ENCODE data around the gene HORMAD1.
"Not testable (repeated sequence)": the region's sequence is repeated elsewhere in the genome, so short reads cannot be mapped to it uniquely, and the experiment has no call there.

Gene HORMAD1

GRCh38 chr1:150749720-150750311, 29.1 kb upstream of the HORMAD1 start:
- H3K4me1 ChIP-seq (ENCODE audit: control insufficient read depth, insufficient read depth, low read length): no peaks in the 10 kb centered on the region
- DNase-seq (ENCODE audit: low read depth): no peak
- no peak overlapping the region for H3K9ac ChIP-seq (ENCODE audit: low read length)
- no peaks in the 10 kb centered on the region for H3K9me3 ChIP-seq (ENCODE audit: control insufficient read depth, low read length)
- no peaks in the 10 kb centered on the region for H3K27me3 ChIP-seq (replicated peaks; ENCODE audit: control insufficient read depth, insufficient read depth, low read length)
- H3K4me3 ChIP-seq (ENCODE audit: low read length): no peak overlapping the region
- H3K36me3 ChIP-seq (ENCODE audit: control insufficient read depth, insufficient read depth, low read length, severe bottlenecking): no peaks in the 10 kb centered on the region

- Histone ChIP-seq H3K36me3 (ENCODE audit: control insufficient read depth, insufficient read depth, low read length, severe bottlenecking) (no peaks in the 10 kb centered on the region), H3K9ac (ENCODE audit: low read length) (no peak overlapping the region), H3K4me3 (ENCODE audit: low read length) (no peak overlapping the region), H3K27me3 (replicated peaks; ENCODE audit: control insufficient read depth, insufficient read depth, low read length) (no peaks in the 10 kb centered on the region), H3K4me1 (ENCODE audit: control insufficient read depth, insufficient read depth, low read length) (no peaks in the 10 kb centered on the region), H3K9me3 (ENCODE audit: control insufficient read depth, low read length) (no peaks in the 10 kb centered on the region)
- DNase-seq (ENCODE audit: low read depth): no peak
Measured at GRCh38 chr1:150748878-150749719, 28.4 kb upstream of the HORMAD1 start.

GRCh38 chr1:150730130-150730721, 9.5 kb upstream of the HORMAD1 start:
- H3K4me3 ChIP-seq (ENCODE audit: low read length): no peak overlapping the region
- no peaks in the 10 kb centered on the region for H3K36me3 ChIP-seq (ENCODE audit: control insufficient read depth, insufficient read depth, low read length, severe bottlenecking)
- no peaks in the 10 kb centered on the region for H3K4me1 ChIP-seq (ENCODE audit: control insufficient read depth, insufficient read depth, low read length)
- H3K9ac ChIP-seq (ENCODE audit: low read length): no peak overlapping the region
- no peaks in the 10 kb centered on the region for H3K27me3 ChIP-seq (replicated peaks; ENCODE audit: control insufficient read depth, insufficient read depth, low read length)
- DNase-seq (ENCODE audit: low read depth): no peak
- no peaks in the 10 kb centered on the region for H3K9me3 ChIP-seq (ENCODE audit: control insufficient read depth, low read length)

- Histone ChIP-seq H3K9ac (ENCODE audit: low read length) (no peak overlapping the region), H3K36me3 (ENCODE audit: control insufficient read depth, insufficient read depth, low read length, severe bottlenecking) (no peaks in the 10 kb centered on the region), H3K27me3 (replicated peaks; ENCODE audit: control insufficient read depth, insufficient read depth, low read length) (no peaks in the 10 kb centered on the region), H3K4me3 (ENCODE audit: low read length) (no peak overlapping the region), H3K4me1 (ENCODE audit: control insufficient read depth, insufficient read depth, low read length) (no peaks in the 10 kb centered on the region), H3K9me3 (ENCODE audit: control insufficient read depth, low read length) (peaks cover 8% of the 10 kb centered on the region)
- DNase-seq (ENCODE audit: low read depth): no peak
Measured at GRCh38 chr1:150724336-150724735, 3.6 kb upstream of the HORMAD1 start.

GRCh38 chr1:150720098-150720497, 597 bp downstream of the HORMAD1 start:
- H3K4me1 ChIP-seq (ENCODE audit: control insufficient read depth, insufficient read depth, low read length): no peaks in the 10 kb centered on the region
- H3K9ac ChIP-seq (ENCODE audit: low read length): no peak overlapping the region
- no peaks in the 10 kb centered on the region for H3K36me3 ChIP-seq (ENCODE audit: control insufficient read depth, insufficient read depth, low read length, severe bottlenecking)
- DNase-seq (ENCODE audit: low read depth): no peak
- no peaks in the 10 kb centered on the region for H3K27me3 ChIP-seq (replicated peaks; ENCODE audit: control insufficient read depth, insufficient read depth, low read length)
- H3K9me3 ChIP-seq (ENCODE audit: control insufficient read depth, low read length): peaks cover 8% of the 10 kb centered on the region
- no peak overlapping the region for H3K4me3 ChIP-seq (ENCODE audit: low read length)

GRCh38 chr1:150718225-150718891, 2.3 kb downstream of the HORMAD1 start:
- Histone ChIP-seq H3K9me3 (ENCODE audit: control insufficient read depth, low read length) (peaks cover 2% of the 10 kb centered on the region), H3K27me3 (replicated peaks; ENCODE audit: control insufficient read depth, insufficient read depth, low read length) (no peaks in the 10 kb centered on the region), H3K4me3 (ENCODE audit: low read length) (no peak overlapping the region), H3K4me1 (ENCODE audit: control insufficient read depth, insufficient read depth, low read length) (no peaks in the 10 kb centered on the region), H3K36me3 (ENCODE audit: control insufficient read depth, insufficient read depth, low read length, severe bottlenecking) (no peaks in the 10 kb centered on the region), H3K9ac (ENCODE audit: low read length) (no peak overlapping the region)
- DNase-seq (ENCODE audit: low read depth): no peak

- H3K36me3 ChIP-seq (ENCODE audit: control insufficient read depth, insufficient read depth, low read length, severe bottlenecking); H3K4me3 ChIP-seq (ENCODE audit: low read length); H3K9ac ChIP-seq (ENCODE audit: low read length); H3K27me3 ChIP-seq (replicated peaks; ENCODE audit: control insufficient read depth, insufficient read depth, low read length); DNase-seq (ENCODE audit: low read depth); H3K9me3 ChIP-seq (ENCODE audit: control insufficient read depth, low read length); H3K4me1 ChIP-seq (ENCODE audit: control insufficient read depth, insufficient read depth, low read length): not testable (repeated sequence)
Measured at GRCh38 chr1:150709031-150709430, 11.7 kb downstream of the HORMAD1 start.

GRCh38 chr1:150708595-150708994, 12.1 kb downstream of the HORMAD1 start:
- H3K9me3 ChIP-seq (ENCODE audit: control insufficient read depth, low read length): no peaks in the 10 kb centered on the region
- no peaks in the 10 kb centered on the region for H3K36me3 ChIP-seq (ENCODE audit: control insufficient read depth, insufficient read depth, low read length, severe bottlenecking)
- no peaks in the 10 kb centered on the region for H3K4me1 ChIP-seq (ENCODE audit: control insufficient read depth, insufficient read depth, low read length)
- no peak overlapping the region for H3K4me3 ChIP-seq (ENCODE audit: low read length)
- no peak overlapping the region for H3K9ac ChIP-seq (ENCODE audit: low read length)
- no peaks in the 10 kb centered on the region for H3K27me3 ChIP-seq (replicated peaks; ENCODE audit: control insufficient read depth, insufficient read depth, low read length)
- DNase-seq (ENCODE audit: low read depth): no peak

- Histone ChIP-seq H3K9me3 (ENCODE audit: control insufficient read depth, low read length) (no peaks in the 10 kb centered on the region), H3K36me3 (ENCODE audit: control insufficient read depth, insufficient read depth, low read length, severe bottlenecking) (no peaks in the 10 kb centered on the region), H3K4me3 (ENCODE audit: low read length) (no peak overlapping the region), H3K4me1 (ENCODE audit: control insufficient read depth, insufficient read depth, low read length) (no peaks in the 10 kb centered on the region), H3K27me3 (replicated peaks; ENCODE audit: control insufficient read depth, insufficient read depth, low read length) (no peaks in the 10 kb centered on the region), H3K9ac (ENCODE audit: low read length) (no peak overlapping the region)
- DNase-seq (ENCODE audit: low read depth): no peak
Measured at GRCh38 chr1:150706091-150706490, 14.6 kb downstream of the HORMAD1 start.

- no peak for DNase-seq (ENCODE audit: low read depth)
- H3K27me3 ChIP-seq (replicated peaks; ENCODE audit: control insufficient read depth, insufficient read depth, low read length): no peaks in the 10 kb centered on the region
- no peaks in the 10 kb centered on the region for H3K4me1 ChIP-seq (ENCODE audit: control insufficient read depth, insufficient read depth, low read length)
- no peak overlapping the region for H3K9ac ChIP-seq (ENCODE audit: low read length)
- H3K36me3 ChIP-seq (ENCODE audit: control insufficient read depth, insufficient read depth, low read length, severe bottlenecking): no peaks in the 10 kb centered on the region
- H3K4me3 ChIP-seq (ENCODE audit: low read length): no peak overlapping the region
- no peaks in the 10 kb centered on the region for H3K9me3 ChIP-seq (ENCODE audit: control insufficient read depth, low read length)
Measured at GRCh38 chr1:150703427-150703826, 17.3 kb downstream of the HORMAD1 start.
